Measurements from ENCODE around the gene CAB39L.
"Not testable (repeated sequence)": the region's sequence is repeated elsewhere in the genome, so short reads cannot be mapped to it uniquely, and the experiment has no call there.

The CAB39L gene

DNA sequence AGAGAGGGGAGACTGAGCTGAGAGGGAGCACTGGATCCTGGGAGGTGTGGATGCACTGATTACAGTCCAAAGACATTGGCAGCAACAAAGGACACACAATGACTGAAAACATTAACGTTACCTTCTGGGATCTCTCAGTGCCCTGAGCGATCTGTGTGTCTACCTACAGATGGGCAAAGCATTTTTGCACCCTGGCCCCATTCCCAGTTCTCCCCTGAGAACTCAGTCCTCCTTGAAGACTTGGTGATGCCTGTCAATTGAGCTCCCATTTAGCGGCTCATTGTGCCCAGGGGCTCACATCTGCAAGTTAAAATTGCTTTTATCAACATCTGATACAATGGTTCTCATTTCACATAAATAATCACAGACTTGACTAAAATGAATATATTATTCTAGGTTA is 133.6 kb downstream of the CAB39L start:
- DNase-seq (ENCODE audit: low spot score), result no peak

DNA sequence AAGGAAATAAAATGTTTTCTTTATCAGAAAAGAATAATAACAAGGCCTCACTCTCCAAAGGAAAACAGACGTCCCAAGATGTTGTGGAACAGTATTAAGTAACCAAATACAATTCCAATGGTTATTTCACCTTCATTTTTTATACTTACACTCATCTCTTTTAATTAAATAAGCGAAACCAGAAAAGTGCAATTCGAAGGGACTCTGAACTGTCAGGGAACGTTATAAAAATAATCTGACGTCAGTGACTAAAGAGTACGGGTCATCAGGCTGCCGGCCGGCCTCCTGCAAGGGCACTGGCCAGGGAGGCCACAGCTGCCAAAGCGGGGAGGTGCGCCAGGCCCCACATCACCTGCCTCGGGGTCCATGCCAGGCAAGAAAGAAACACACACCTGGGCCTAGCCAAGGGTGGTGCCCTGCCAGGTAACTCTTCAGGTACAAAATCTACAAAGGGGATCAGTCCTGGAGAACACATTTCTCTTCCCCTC is 134.9 kb downstream of the CAB39L start:
- DNase-seq (ENCODE audit: low spot score), result no peak

DNA sequence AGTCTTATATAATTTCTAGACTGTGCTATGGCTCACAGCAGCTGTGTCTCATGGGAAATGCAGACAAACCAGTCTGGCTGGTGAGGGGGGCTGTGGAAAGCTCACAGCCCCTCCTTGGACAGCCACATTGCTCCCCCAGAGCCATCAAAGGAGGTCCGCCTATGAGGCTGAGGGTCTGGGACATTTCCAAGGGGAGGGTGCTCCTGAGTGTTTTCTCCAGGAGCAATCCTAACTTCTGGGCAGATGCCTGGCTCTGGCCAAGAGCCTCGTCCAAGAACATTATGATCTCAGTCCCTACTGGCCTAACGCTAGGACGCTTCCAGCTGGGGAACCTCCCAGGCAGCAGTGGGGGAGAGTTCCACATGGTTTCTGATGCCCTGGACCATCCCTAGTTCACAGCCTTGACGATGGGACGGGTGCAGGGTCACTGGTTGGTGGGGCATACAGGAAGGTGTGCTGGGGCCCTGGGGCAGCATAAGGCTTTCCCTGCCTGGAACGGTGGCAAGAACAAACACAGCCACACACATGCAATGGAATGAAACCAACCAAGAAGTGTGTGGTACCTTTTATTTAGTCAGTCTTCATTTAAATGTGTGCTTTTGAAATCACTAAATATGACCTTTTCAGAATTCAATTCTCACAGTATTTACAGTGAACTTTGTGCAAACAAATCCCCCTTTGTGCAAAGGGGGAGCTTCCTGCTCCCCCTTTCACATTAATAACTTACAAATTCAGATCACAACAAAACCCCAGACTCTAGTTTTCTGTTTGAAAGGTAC is 135.6 kb downstream of the CAB39L start:
- no peak for DNase-seq (ENCODE audit: low spot score)

DNA sequence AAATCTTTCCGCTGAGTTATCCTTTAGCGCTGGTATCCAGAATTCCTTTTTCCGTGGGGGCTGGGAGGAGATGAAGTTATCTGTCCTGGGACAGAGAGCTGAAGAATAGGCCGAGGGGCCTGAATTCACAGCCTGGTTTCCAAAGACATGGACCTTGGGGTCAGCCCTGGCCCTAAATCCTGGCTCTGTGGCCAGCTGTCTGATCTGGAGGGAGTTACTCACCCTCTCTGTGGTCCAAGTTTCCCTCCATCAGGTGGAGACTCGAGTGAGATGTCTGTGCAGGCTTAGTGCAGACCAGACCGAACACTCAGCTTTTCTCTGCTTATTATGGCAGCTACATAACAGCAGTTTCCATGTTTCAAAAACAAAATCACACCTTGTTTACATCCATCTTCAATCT is 136.5 kb downstream of the CAB39L start:
- no peak for DNase-seq (ENCODE audit: low spot score)

DNA sequence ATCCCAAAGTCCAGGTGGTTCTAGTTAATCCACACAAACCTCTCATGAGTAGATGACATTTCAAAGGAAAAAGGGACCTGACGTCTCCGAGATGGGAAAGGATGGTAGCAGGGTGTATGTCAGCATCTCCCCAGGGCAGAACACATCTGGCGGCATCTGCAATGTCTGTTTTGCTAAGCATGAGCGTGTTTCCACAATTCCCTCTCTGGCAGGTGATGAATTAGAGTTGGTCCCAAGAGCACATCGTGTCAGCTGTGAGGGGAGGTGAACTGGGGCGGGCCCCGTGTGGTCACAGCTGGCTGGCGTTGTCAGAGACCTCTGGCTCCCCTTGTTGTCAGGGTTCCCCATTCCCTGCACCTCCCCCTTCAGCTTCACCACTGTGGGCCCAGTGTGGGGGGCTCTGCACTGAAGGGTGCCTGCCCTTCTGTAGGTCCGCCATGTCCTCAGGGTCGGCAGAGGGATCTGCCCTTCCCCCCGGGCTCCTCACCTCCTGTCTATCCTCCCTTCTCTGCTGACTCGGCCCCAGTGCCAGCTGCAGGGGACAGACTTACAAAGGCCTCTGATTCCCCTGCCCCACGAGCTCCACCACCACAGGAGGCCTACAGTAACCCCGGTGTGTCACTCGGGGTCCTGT is 138.0 kb downstream of the CAB39L start:
- no peak for DNase-seq (ENCODE audit: low spot score)

DNA sequence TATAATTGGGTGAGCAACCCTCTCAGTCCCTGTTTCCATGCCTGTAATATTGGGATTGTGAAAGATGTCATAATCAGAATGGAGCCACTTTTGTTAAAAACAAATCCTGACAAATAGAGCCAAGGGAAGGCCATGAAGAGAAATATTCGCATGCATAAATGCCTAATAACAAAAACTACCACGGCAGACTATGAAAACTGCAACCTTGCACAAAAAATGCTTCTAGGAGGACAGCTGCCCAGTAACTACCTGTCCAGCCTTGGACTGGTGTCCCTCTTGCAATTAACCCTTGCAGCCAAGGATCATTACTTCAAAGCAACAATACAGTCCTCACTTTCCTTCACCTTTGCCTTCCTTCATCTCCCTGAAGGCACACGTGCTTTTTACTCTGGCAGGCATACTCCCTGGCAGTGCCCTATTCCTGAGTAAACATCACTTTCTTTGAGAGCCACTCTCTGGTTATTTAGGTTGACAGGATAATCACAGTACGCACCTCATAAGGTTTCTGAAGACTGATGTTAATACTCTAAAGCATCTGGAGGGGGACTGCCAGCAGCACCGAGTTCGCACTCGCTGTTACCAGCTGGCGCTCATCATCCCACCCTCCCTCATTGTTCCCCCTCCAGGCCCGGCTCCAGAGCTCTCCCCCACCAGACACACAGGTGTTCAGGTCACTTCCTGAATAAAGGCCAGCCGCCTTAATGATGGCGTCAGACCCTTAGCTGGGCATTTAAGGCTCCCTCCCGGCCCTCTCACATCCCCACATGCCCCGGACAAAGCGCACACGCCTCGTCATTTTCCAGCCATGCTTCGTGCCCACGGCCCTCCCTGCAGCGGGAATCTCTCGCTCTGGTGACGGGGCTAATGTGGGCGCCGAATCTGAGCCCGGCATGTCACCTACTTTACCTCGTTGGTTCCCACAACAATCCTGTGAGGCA is 138.8 kb downstream of the CAB39L start:
- DNase-seq (ENCODE audit: low spot score), result no peak

DNA sequence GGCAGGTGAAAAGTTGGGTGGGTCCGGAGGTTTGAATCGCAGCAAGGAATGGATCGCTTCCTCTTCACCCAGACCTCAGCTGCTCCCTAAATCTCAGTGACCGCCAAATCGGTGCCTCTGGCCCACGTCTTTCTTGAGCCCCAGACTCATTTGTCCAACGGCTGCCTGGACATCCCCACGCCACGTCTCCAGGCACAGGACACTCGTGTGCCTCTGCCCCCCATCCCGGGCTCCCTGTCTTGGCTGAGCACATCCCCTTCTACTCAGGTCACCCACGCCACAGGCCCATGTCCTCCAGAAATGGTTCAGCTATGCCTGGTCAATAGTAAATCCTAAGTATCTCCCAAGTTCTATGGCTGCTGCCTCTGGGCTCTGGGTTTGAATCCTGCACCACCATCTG is 139.5 kb downstream of the CAB39L start:
- no peak for DNase-seq (ENCODE audit: low spot score)

DNA sequence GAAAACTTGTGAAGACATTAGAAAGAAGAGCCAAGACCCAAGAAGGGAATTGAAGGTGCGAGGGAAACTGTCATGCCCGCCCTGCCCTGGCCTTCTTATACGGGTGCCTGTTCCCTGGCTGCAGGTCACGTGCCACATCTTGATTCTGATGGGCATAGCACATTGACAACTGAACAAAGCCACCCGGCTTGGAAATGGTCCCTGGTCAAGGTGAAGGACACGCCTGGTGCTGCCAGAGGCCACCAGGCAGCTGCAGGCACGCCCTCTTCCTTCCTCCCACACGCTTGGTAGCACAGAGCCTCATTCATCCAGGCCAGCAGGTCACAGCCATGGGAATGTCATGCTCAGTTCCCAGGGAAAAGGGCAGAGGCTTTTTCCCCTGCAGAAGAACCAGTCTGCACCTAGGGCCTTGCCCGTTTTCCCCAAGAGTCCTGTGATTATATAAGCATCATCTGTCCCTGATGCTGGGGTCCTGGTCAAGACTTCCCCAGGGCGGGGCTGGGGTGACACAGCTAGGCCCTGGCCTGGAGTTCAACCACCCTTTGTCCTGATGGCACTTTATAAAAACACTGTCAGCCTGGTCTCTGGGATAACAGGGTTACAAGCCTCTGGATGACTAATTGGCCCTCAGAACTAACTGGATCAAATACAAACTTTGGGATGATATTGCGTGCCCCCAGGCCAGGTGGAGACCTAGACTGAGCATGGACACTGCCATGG is 140.2 kb downstream of the CAB39L start:
- DNase-seq (ENCODE audit: low spot score), result peak; percentile 56

DNA sequence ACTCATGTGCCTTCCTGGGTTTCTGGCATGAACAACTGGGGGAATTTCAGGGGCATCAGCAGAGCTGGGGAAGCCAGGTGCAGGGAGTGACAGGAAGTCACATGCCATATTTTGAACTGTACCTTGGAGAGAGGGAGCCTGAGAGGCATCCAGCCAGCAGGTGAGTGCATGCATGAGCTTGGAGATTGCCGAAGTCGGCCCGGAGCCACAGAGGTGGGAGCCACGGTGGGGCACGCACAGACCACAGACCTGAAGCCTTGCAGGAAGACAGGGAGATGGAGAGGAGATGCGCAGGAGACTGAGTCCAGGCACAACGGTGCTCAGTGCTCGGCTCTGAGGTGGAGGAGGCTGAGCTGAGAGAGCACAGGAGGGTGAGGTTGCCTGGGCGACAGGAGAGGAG is 141.0 kb downstream of the CAB39L start:
- DNase-seq (ENCODE audit: low spot score), result no peak

DNA sequence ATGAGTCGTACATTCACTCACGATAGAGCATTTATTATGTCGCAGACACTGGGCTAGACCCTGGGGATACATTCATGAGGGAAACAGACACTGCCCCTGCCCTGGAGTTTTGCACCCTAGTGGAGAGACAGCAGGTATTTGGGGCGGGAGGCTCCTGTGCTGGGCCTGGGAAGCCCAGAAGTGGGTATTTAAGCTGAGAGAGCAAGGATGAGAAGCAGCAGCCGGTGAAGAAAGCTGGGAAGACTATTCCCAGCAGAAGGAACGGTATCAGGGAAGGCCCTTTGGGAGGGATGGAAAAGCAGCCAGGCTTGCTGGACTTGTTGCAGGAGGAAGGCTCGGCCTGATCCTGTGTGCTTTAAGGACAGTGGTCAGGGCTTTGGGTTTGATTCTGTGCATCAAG is 141.6 kb downstream of the CAB39L start:
- no peak for DNase-seq (ENCODE audit: low spot score)

DNA sequence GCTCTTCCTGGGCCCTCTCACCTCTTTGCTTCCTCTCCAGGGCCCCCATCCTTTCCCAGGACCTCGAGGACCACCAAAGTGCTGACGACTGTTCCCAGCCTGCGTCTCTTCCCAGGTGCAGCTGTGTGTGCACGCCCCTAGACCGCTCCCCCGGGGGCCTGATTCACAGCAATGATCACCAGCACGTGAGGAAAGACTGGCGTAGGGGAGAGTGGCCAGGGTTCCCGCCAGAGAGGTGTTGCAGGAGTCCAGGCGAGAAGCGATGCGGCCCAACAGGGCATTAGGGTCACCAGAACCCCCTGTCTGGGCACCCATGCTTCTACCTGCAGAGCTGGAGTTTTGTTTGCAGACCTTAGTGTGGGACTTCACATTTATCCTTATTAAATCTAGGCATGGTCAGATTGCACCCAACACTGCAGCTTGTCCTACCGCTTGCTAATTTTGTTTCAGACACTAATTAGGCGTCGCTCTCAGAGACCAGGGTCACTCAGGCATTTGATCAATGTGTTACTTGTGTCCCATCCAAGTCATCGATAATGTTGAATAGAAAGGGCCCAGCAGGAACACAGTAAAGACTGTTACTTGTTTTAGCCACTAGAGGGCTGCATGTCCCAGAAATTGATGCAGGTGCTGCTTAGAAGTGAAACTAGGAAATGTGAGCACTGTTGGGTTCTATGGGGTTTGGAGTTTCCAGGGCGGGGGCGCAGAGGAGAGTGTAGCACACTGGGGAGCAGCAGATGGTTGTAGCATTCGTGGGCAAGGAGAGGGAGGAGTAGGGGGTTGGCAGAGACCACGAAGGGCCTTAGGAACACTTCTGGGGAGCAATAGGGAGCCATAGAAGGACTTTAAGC is 142.9 kb downstream of the CAB39L start:
- DNase-seq (ENCODE audit: low spot score), result peak; percentile 81

DNA sequence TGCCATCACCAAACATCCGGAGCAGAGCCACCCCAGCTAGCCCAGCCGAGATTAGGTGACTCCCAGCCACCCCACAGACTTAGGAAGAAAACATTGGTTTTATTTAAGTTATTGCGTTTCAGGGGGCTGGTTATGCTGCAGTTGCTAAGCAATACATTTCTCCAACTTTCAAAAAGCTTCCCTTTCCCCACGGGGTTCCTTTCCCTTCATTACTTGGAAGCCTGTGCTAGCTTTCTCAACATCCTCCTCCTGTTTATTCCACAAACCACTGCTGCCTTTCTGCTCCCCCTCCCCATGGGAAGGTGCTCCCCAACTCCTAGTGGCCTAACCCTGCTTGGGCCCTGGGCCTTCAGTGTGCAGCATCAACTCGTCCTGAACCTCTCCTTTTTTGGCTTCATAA is 143.6 kb downstream of the CAB39L start:
- DNase-seq (ENCODE audit: low spot score), result no peak

DNA sequence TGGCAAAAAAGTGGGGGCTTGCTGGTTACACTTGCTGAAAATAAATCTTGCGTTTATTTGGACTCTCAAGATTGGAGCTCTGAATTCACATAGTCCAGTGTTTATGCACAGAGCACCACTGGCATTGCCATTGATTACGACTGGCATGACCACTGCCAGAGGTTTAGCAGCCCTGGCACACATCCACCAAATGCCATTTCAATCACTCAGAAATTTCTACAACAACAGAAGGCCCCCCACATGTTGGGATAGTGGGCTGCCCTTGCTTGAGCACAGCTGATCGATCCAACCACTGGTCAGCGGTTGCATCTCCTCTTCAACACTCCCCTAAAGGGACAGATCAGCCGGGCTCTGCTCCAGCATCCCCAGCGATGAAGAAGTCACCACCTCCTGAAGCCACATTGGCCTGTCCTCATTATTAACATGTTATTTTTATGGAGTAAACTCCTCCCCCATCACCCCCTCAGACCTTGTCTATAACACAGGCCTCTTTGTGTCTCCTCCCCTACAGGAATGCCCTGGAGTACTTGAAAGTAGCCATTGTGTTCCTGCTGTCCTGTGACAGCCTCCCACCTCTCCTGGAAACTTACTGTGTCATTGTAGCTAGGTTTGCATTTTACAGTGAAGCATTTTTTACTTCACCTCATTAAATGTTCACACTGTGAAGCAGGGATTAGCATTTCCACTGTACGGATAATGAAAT is 144.8 kb downstream of the CAB39L start:
- no peak for DNase-seq (ENCODE audit: low spot score)

DNA sequence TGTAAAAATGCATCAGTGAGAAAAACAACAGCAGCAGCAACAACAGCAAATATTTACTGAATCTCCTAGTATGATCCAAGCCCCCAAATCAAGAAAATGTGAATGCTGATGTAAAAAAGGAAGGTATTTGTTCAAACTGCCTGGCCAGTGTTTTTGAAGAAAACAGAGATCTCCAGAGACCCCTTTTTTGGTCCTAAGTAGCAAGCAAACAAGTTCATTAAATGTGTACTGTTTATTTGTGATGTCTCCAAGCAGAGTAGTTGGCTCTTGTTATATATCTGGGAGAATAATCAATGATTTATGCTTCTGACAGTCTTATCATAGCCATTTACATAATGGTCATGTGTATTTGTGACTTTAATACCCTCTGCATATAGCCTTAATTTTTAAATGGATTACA is 145.4 kb downstream of the CAB39L start:
- DNase-seq (ENCODE audit: low spot score), result no peak

DNA sequence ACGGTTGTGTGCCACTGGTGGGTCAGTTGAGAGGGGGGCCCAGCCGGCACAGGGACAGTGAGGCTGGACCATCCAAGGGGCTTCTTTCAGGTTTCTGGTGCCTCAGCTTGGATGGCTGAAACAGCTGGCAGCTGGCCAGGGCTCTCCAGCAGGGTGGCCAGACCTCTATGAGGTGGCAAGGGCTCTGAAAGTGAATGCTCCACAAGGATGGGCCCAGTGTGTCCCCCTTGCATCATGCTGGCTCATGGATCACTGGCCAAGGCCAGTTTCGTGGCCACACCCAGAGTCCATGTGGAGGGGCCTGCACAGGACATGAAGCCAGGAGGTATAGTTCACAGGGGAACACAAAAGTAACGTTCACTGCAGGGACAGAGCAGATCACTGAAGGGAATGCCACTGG is 146.5 kb downstream of the CAB39L start:
- no peak for DNase-seq (ENCODE audit: low spot score)

DNA sequence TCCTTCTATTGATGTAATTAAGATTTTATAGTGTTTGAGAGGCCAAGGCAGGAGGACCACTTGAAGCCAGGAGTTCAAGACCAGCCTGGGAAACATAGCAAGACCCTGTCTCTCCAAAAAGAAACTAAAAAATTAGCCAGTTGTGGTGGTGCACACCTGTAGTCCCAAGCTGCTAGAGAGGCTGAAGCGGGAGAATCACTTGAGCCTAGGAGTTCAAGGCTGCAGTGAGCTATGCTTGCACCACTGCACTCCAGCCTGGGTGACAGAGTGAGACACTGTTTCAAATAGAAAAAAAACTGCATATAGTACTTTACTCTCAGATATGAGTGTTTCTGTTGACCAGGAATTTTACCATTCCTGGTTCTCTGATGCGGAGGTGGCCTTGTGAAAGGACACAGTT is 147.2 kb downstream of the CAB39L start:
- DNase-seq (ENCODE audit: low spot score), result no peak

DNA sequence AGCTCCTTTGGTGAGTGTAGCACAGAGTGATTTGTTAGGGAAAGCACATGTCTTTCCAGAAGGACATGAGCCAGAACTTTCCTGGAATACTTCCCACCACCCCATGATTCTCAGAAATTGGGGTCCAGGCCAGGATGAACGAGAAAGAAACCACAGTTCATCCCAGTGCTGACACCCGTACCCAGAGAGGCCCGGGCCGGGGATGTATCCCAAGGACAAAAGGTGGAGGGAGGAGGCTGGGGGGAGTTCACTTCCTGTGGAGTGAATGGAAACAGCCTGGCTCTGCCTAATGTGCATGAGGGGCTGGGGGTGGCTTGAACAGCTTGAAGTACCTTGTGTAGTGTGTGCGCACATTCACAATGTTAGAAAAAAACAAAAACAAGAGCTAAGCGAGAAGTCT is 148.6 kb downstream of the CAB39L start:
- DNase-seq (ENCODE audit: low spot score), result no peak

DNA sequence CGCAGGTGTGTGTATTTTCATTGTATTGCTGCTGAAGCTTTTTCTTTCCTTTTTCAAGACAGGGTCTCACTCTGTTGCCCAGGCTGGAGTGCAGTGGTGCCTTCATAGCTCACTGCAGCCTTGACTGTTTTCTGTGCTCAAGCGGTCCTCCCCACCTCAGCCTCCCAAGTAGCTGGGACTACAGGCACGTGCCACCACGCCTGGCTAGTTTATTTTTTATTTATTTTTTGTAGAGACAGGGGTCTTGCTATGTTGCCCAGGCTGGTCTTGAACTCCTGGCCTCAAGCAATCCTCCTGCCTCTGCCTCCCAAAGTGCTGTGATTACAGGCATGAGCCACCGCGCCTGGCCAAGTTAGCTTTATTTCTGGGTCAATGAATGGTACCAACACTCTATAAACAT is 149.1 kb downstream of the CAB39L start:
- not testable (repeated sequence) for DNase-seq (ENCODE audit: low spot score)

DNA sequence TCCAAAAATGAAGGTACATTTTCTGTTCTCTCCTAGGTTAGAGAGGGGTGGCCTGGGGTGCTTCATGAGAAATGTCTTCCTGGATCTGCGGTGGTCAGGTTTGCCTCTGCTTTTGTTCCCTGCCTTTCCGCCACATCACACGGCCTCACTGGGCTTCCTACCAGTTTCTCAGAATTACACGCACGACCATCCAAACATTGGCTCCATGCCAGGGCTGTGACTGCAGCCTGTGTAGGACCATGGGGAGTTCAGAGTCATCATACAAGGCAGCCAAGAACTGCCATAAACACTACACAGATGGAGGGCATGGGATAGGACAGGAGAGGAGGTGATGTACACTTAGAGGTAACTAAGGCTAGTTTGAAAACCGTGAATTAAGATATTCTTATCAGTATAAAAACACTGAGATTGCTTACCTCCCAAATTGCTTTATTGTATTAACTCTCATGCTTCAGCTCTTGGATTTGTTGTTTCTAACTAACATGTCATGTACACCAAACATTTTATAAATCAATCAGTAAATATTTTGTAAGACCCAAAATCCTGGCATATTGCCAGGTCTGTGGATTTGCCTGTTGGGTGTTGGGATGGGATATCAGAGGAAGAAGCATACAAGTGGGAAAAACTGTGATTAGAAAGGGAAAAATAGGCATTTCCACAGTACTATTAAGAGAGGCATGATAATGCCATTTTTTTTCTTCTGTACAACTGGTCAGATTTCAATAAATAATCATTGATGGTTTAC is 150.9 kb downstream of the CAB39L start:
- peak; percentile 22 for DNase-seq (ENCODE audit: low spot score)

DNA sequence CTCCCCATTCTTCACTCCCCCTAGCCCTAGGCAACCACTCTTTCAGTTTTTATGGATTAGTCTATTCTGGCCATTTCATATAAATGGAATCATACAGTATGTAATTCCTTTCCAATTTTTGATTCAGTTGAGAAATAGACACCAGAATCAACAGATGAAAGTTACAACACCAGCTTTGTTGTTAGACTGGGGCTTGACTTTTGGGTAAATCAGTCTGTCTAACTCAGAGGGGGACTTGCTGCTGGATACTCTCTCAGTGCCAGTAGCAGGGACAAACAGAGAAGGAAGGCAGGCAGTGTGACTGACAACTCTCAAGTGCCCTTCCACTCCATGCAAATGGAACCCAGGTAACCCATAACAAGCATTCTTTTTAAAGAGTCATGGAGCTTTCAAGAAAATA is 155.4 kb downstream of the CAB39L start:
- DNase-seq (ENCODE audit: low spot score), result no peak
